ENCODE measurements around the gene IFIT1. TPM values are rescaled to one million over a fixed set of nuclear protein-coding genes. Genes with fewer than 3 reads are reported as not detected.
"Not testable (repeated sequence)": the region's sequence is repeated elsewhere in the genome, so short reads cannot be mapped to it uniquely, and the experiment has no call there.

Gene IFIT1
- total and polyA plus RNA-seq, 2 experiments from 2014 or later = 1.5 to 3.9 TPM

GRCh38 chr10:89391226-89391576, 1.2 kb upstream of the IFIT1 start:
- not testable (repeated sequence) for H3K9me3 Mint-ChIP-seq; H3K4me1 ChIP-seq (ENCODE audit: insufficient read depth); H3F3A ChIP-seq (replicated peaks; ENCODE audit: low read depth); H3K4me3 ChIP-seq; H3K27me3 Mint-ChIP-seq (ENCODE audit: insufficient read depth, low read depth, poor library complexity); DNase-seq (ENCODE audit: low spot score); H3K27ac ChIP-seq (ENCODE audit: low read depth); H3K4me1 Mint-ChIP-seq; H3K9me2 ChIP-seq (ENCODE audit: insufficient read depth); H2AFZ ChIP-seq; H4K20me1 ChIP-seq (replicated peaks; ENCODE audit: insufficient read depth); ATAC-seq; H3K36me3 Mint-ChIP-seq (ENCODE audit: low read depth); H3K27me3 ChIP-seq (ENCODE audit: insufficient read depth); H3K36me3 ChIP-seq (ENCODE audit: insufficient read depth); H3K4me3 Mint-ChIP-seq; H3K79me2 ChIP-seq (replicated peaks; ENCODE audit: insufficient read depth); H3K27ac Mint-ChIP-seq; H3K4me2 ChIP-seq

- Mint-ChIP-seq H3K27ac (no peak overlapping the region), H3K4me1 (peaks cover 7% of the 10 kb centered on the region; the same call in 2 of the 3 replicates), H3K27me3 (ENCODE audit: insufficient read depth, low read depth, poor library complexity) (no peaks in the 10 kb centered on the region), H3K36me3 (ENCODE audit: low read depth) (peaks cover 2% of the 10 kb centered on the region; the same call in 2 of the 3 replicates), H3K4me3 (peak overlapping the region; percentile 69; the same call in 1 of the 3 replicates), H3K9me3 (peaks cover 3% of the 10 kb centered on the region; the same call in 1 of the 3 replicates)
- H3F3A ChIP-seq (replicated peaks; ENCODE audit: low read depth) = no peaks in the 10 kb centered on the region
- H3K27ac ChIP-seq (ENCODE audit: low read depth) = no peak overlapping the region
- H3K79me2 ChIP-seq (replicated peaks; ENCODE audit: insufficient read depth) = no peaks in the 10 kb centered on the region
- H2AFZ ChIP-seq = peak overlapping the region; percentile 19; the same call in 1 of the 2 replicates
- H3K4me2 ChIP-seq = peak overlapping the region; percentile 56
- DNase-seq (ENCODE audit: low spot score) (no peak), ATAC-seq (peak; percentile 35)
- no peaks in the 10 kb centered on the region for H3K9me2 ChIP-seq (ENCODE audit: insufficient read depth)
- H4K20me1 ChIP-seq (replicated peaks; ENCODE audit: insufficient read depth) = no peaks in the 10 kb centered on the region
- no peaks in the 10 kb centered on the region for H3K36me3 ChIP-seq (ENCODE audit: insufficient read depth)
- no peaks in the 10 kb centered on the region for H3K27me3 ChIP-seq (ENCODE audit: insufficient read depth)
- peaks cover 8% of the 10 kb centered on the region for H3K4me1 ChIP-seq (ENCODE audit: insufficient read depth)
- H3K4me3 ChIP-seq = peak overlapping the region; percentile 44
- TF ChIP-seq ZNF462 (CRISPR knock-in tag; IDR thresholded peaks at IDR 0.05) (no peak), EZH2phosphoT487 (IDR thresholded peaks at IDR 0.05; ENCODE audit: unreplicated experiment) (no peak), STAT1 (IDR thresholded peaks at IDR 0.05; ENCODE audit: unreplicated experiment) (no peak), POLR2AphosphoS5 (IDR thresholded peaks at IDR 0.05; ENCODE audit: low read depth) (no peak), EZH2 (IDR thresholded peaks at IDR 0.05; ENCODE audit: low read depth, unreplicated experiment) (no peak), CREB1 (CRISPR knock-in tag; IDR thresholded peaks at IDR 0.05; ENCODE audit: low read depth) (no peak), REST (IDR thresholded peaks at IDR 0.05; ENCODE audit: unreplicated experiment) (no peak), ZNF331 (CRISPR knock-in tag; IDR thresholded peaks at IDR 0.05; ENCODE audit: low read depth) (no peak), NANOG (IDR thresholded peaks at IDR 0.05; ENCODE audit: borderline replicate concordance) (no peak), ETS1 (IDR thresholded peaks at IDR 0.05) (no peak)
These were observed 551 bp downstream of the IFIT1 start for GRCh38 chr10:89392974-89393373.
